ENCODE results near the gene OTUD5.
"Not testable (repeated sequence)": the region's sequence is repeated elsewhere in the genome, so short reads cannot be mapped to it uniquely, and the experiment has no call there.

The OTUD5 gene

DNA sequence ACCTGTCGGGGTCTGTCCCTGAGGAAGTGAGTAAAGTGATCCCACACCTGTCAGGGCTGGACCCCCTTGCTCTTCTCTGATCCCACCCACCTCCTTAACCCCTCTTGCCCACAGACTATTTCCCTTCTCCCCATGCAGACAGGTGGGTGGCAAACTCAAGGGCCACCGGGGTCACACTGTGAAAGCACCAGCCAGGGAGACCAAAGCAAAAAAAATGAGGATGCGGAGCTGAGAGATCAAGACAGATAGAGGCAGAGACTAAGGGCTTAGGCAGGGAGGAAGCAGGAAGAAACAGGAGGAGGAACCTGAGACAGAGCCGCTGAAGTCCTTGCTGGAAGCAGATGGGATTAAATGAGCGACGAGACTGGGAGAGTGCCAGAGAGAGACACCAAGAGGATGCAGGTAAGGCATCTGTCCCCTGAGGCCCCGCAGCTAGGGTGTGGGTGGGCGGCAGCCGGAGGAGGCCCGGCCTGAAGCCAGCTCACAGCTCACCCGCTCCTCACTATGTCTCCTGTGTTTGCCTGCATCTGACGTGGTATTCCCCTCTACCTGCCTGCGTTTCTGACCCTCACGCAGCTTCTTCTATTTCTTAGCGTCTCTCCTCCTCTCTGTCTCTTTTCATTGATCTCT, 67.0 kb downstream of the OTUD5 start:
- DNase-seq (ENCODE audit: low read depth): no peak

GRCh38 chrX:48886586-48886985, 70.8 kb downstream of the OTUD5 start:
- not testable (repeated sequence) for DNase-seq (ENCODE audit: low read depth)

DNA sequence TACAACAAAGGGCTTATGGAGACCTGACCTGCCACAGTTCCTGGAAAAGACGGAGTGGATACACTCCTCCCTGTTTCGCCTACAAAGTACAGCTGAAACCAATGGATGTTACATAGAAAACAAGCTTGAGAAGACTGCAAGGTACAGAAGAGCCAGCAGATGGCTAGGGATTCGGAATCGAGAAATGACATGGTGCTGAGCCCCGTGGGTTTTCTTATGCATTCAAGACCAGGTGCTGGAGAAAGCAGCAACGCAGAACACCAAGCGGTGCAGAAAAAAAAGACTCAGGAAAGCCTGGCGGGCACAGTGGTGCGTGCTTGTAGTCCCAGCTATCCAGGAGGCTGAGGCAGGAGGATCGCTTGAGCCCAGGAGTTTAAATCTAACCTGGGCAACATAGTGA, 73.7 kb downstream of the OTUD5 start:
- DNase-seq (ENCODE audit: low read depth): no peak

DNA sequence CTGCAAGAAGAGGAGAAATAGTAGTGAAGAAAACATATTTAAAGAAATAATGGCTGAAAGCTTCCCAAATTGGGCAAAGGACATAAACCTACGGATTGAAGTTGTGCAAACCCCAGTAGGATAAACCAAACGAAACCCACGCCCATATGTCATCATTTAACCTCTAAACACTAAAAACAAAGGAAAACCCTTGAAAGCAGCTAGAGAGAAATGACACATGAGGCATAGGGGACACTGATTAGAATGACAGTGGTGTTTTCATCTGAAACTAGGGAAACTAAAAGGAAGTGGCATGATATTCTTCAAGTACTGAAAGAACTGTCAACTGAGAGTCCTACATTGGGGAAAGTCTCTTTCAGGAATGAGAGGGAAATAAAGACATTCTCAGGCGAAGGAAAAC, 80.5 kb downstream of the OTUD5 start:
- not testable (repeated sequence) for DNase-seq (ENCODE audit: low read depth)
